MCF 10A (cell line): ENCODE results near the gene CD93. TPM values are rescaled to one million over a fixed set of nuclear protein-coding genes. Genes with fewer than 3 reads are reported as not detected.

Experiments used
- BruUV-seq: library from RNA; stranded (reverse); fragments of 400-500 nt; replicated peaks from 2 replicates; lab custom pipeline; 2021; lab: Mats Ljungman, UMichigan
- CTCF ChIA-PET: fragments of 300-600 bp; sonication (Branson Sonifier 250); formaldehyde crosslinking; extraction: SDS; loops from one replicate; lab custom pipeline; 2021; ENCODE audit warnings: antibody characterized with exemption, inconsistent platforms; lab: Yijun Ruan, JAX
- POLR2A ChIA-PET: fragments of 300-600, 350-650 bp; sonication (Branson Sonifier 250); formaldehyde crosslinking; extraction: SDS; loops from one replicate; lab custom pipeline; 2020; ENCODE audit warnings: antibody characterized with exemption, inconsistent platforms; lab: Yijun Ruan, JAX
- DNase-seq: peaks from one replicate; pipeline ENCODE4 v3.0.0-alpha.2; 2018; ENCODE audit not compliant: unreplicated experiment
- H3K27ac Mint-ChIP-seq: one replicate; pipeline ENCODE4 v1.8.0; 2022; ENCODE audit warnings: mild to moderate bottlenecking, low read depth, mixed read lengths; ENCODE audit not compliant: unreplicated experiment
- H3K27me3 Mint-ChIP-seq: one replicate; pipeline ENCODE4 v1.8.0; 2022; ENCODE audit warnings: mixed read lengths; ENCODE audit not compliant: insufficient read depth, unreplicated experiment
- H3K36me3 Mint-ChIP-seq: one replicate; pipeline ENCODE4 v1.8.0; 2022; ENCODE audit warnings: mild to moderate bottlenecking, moderate library complexity, mixed read lengths; ENCODE audit not compliant: insufficient read depth, unreplicated experiment
- H3K4me1 Mint-ChIP-seq: one replicate; pipeline ENCODE4 v1.8.0; 2022; ENCODE audit warnings: mixed read lengths; ENCODE audit not compliant: insufficient read depth, unreplicated experiment
- H3K4me3 Mint-ChIP-seq: one replicate; pipeline ENCODE4 v1.8.0; 2022; ENCODE audit warnings: mild to moderate bottlenecking, moderate library complexity, mixed read lengths; ENCODE audit not compliant: unreplicated experiment
- H3K9me3 Mint-ChIP-seq: one replicate; pipeline ENCODE4 v1.8.0; 2022; ENCODE audit warnings: mixed read lengths; ENCODE audit not compliant: unreplicated experiment
- CTCF ChIP-seq: fragments of 200-600 bp; IDR thresholded peaks from one replicate; pipeline ENCODE4 v1.8.0; 2022; ENCODE audit warnings: antibody characterized with exemption, mild to moderate bottlenecking; ENCODE audit not compliant: unreplicated experiment
- intact Hi-C: fragments of 100-400 bp; cut with micrococcal nuclease; formaldehyde crosslinking; loops from 2 replicates; pipeline ENCODE4 v1.14.1; 2022
- total RNA-seq: library from RNA; stranded (reverse); gene quantifications from 2 replicates; pipeline ENCODE4 v1.2.3, GENCODE V29; 2022

CD93 gene
- total RNA-seq, 1 experiment from 2014 or later = not detected

DNA sequence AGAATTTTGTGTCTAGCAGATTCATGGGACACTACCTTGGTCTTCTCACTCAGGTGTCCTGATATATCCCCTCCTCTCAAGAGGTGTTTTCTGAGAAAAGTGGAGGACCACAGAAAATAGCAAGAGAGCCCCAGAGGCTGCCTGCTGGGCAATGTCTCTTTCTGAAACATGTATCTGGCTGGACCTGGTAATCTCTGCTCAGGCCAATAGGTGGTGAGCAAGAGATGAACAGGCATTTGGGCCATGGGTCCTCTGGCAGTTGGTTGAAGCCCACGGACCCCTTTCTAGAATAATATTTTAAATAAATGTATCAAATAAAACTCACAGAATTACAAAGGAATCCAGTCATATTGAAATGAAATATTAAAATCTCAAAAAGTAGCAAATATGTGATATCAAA lies 27.9 kb downstream of the CD93 start:
- Mint-ChIP-seq H3K36me3 (no peaks in the 10 kb centered on the region), H3K4me1 (no peaks in the 10 kb centered on the region), H3K27me3 (no peaks in the 10 kb centered on the region), H3K4me3 (no peak overlapping the region), H3K27ac (no peak overlapping the region), H3K9me3 (no peaks in the 10 kb centered on the region)
- intact Hi-C loops = no loop called here
- TF ChIP-seq CTCF = peak; percentile 7
- POLR2A ChIA-PET = interaction anchor here (1.0 kb wide), 1 partner anchor 98 kb away, joined by 3 read pairs; no protein-coding TSS in a partner anchor
- CTCF ChIA-PET = interaction anchor here (0.6 to 1.4 kb wide), 8 partner anchors 20 to 367 kb away, joined by 3 to 5 read pairs (median 3); no protein-coding TSS in a partner anchor
- no peak for DNase-seq
- BruUV-seq = no TSS peak

DNA sequence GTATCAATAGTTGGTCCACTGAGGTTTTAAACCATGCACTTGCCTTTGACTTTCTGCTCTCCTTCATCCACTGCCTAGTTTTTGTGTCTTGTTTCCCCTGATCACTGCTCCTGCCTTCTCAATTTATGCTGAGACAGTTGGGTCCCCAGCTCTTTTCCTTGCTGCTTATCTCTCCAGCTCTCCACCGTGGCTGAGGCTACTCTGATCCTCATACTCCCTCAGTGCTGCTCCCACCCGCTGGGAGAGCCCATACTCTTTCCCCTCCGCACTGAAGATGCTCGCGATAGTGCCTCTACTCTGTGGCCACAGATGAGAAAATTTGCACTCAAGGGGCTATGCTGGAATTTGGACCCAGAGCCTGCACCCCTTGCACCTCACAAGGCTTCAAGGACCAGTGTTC lies 33.2 kb downstream of the CD93 start:
- TF ChIP-seq CTCF = no peak
- intact Hi-C loops = no loop called here
- BruUV-seq = no TSS peak
- POLR2A ChIA-PET = no interaction called here
- no peak for DNase-seq
- H3K27ac Mint-ChIP-seq = no peak overlapping the region
- CTCF ChIA-PET = interaction anchor here (0.7 to 2.3 kb wide), 8 partner anchors 9 to 182 kb away, joined by 3 to 11 read pairs (median 3); no protein-coding TSS in a partner anchor
- peaks cover 8% of the 10 kb centered on the region for H3K36me3 Mint-ChIP-seq
- peaks cover 10% of the 10 kb centered on the region for H3K4me1 Mint-ChIP-seq
- no peak overlapping the region for H3K4me3 Mint-ChIP-seq
- no peaks in the 10 kb centered on the region for H3K27me3 Mint-ChIP-seq
- H3K9me3 Mint-ChIP-seq = no peaks in the 10 kb centered on the region

DNA sequence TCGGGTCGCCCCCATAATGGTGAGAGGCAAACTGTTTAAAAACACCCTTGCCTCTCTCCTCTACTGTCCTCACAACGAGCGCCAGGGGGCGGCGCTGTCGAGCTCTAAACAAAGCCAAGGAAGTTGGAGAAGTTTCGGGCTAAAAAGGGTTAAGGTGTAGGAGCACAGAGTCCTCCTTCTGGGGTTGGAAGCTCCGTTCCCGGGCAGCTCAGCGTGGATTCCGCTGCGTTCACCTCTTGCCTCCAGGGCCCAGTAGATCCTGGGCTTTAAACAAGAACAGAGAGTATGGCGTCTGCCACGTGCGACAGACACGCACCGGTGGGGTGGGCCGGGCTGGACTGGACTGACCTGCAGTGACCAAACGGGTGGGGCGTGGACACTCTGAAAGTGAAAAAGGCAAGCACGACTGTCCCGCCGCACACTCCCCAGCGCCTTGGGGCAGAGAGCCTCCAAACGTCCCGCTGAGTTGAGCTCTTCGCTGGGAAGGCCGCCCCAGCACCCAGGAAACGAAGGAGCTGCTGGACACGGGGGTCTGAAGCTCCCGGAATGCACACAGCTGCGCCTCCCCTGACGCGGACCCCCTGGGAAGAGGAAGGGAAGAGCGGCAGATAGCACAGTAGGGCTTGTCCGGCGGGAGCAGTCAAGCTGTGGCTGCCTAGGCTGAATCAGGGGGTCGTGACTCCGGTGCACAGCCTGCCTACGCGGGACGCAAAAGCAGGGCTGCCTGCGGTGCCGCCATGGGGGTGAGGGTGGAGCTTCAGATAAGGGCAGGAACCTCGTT lies 35.1 kb downstream of the CD93 start:
- TF ChIP-seq CTCF = peak; percentile 78
- Mint-ChIP-seq H3K9me3 (no peaks in the 10 kb centered on the region), H3K36me3 (peaks cover 8% of the 10 kb centered on the region), H3K4me3 (peak overlapping the region; percentile 74), H3K27ac (peak overlapping the region; percentile 92), H3K27me3 (no peaks in the 10 kb centered on the region), H3K4me1 (peaks cover 17% of the 10 kb centered on the region)
- ChIA-PET CTCF (interaction anchor here (0.5 to 2.3 kb wide), 40 partner anchors 8 to 1931 kb away, joined by 3 to 12 read pairs (median 4); no protein-coding TSS in a partner anchor), POLR2A (interaction anchor here (0.5 to 2.0 kb wide), 11 partner anchors 10 to 301 kb away, joined by 3 to 14 read pairs (median 5); partner anchors contain the start of gene NXT1)
- BruUV-seq = TSS peak; percentile 52
- DNase-seq = peak; percentile 92
- intact Hi-C loops = loop anchor here (1.0 to 2.0 kb wide), 6 partner anchors 112 to 360 kb away; no protein-coding TSS in a partner anchor
